ENCODE data around the gene KLHDC10. TPM values are rescaled to one million over a fixed set of nuclear protein-coding genes. Genes with fewer than 3 reads are reported as not detected.
"Not testable (repeated sequence)": the region's sequence is repeated elsewhere in the genome, so short reads cannot be mapped to it uniquely, and the experiment has no call there.

The KLHDC10 gene
- polyA plus RNA-seq, 2 of the 4 experiments (the other 2 are of a cell fraction), result 25.7 to 35.0 TPM

DNA sequence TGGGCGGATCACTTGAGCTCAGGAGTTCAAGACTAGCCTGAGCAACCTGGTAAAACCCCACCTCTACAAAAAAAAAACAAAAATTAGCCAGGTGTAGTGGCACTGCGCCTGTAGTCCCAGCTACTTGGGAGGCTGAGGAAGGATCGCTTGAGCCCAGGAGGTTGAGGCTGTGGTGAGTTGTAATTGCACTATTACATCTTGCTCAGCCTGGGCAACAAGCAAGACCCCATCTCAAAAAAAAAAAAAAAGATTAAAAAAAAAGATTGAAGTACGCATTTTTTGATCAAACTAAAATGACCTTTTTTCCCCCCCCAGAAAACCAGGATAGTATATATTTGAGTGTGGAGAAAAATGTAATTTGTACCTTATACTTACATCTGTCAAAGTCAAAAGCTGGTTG is 29.8 kb upstream of the KLHDC10 start:
- Histone ChIP-seq H3K4me1 (no peaks in the 10 kb centered on the region), H3K9me3 (no peaks in the 10 kb centered on the region), H3K4me3 (no peak overlapping the region), H3K27ac (no peak overlapping the region), H3K4me2 (no peak overlapping the region)
- no peak for DNase-seq (ENCODE audit: low read depth in 1 of 2, low spot score in 1 of 2)
- ATAC-seq, result no peak
- POLR2A ChIA-PET, result interaction anchor here (0.9 kb wide), 1 partner anchor 9 kb away, joined by 12 read pairs; no protein-coding TSS in a partner anchor
- WGBS (ENCODE audit: missing lambda C conversion rate), result 96% methylated on average over 4 of the region's 4 CpGs
- FAIRE-seq, result no peak
- no peak for TF ChIP-seq KDM1A (IDR thresholded peaks at IDR 0.05; ENCODE audit: low read depth)
- TF ChIP-seq ESRRA (IDR thresholded peaks at IDR 0.05; ENCODE audit: borderline replicate concordance, low read length), result no peak
- TF ChIP-seq, protein P1, sequence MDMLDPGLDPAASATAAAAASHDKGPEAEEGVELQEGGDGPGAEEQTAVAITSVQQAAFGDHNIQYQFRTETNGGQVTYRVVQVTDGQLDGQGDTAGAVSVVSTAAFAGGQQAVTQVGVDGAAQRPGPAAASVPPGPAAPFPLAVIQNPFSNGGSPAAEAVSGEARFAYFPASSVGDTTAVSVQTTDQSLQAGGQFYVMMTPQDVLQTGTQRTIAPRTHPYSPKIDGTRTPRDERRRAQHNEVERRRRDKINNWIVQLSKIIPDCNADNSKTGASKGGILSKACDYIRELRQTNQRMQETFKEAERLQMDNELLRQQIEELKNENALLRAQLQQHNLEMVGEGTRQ (IDR thresholded peaks at IDR 0.05), result no peak
- TF ChIP-seq POLR2A (IDR thresholded peaks at IDR 0.05; ENCODE audit: low read length), result no peak
- TF ChIP-seq JUNB (IDR thresholded peaks at IDR 0.05), result no peak
- TF ChIP-seq RARB (CRISPR knock-in tag; IDR thresholded peaks at IDR 0.05), result no peak
- no peak for TF ChIP-seq CEBPB (IDR thresholded peaks at IDR 0.05)
- no peak for TF ChIP-seq MAX (IDR thresholded peaks at IDR 0.05)
- TF ChIP-seq PHF8 (IDR thresholded peaks at IDR 0.05; ENCODE audit: borderline replicate concordance, low read depth), result no peak
- no peak for TF ChIP-seq HOXA7 (CRISPR knock-in tag; IDR thresholded peaks at IDR 0.05)
- no peak for TF ChIP-seq GATA3 (IDR thresholded peaks at IDR 0.05; ENCODE audit: borderline replicate concordance)
- CTCF ChIA-PET, result interaction anchor here (1.0 to 1.2 kb wide), 2 partner anchors 8 to 792 kb away, joined by 3 read pairs; no protein-coding TSS in a partner anchor

DNA sequence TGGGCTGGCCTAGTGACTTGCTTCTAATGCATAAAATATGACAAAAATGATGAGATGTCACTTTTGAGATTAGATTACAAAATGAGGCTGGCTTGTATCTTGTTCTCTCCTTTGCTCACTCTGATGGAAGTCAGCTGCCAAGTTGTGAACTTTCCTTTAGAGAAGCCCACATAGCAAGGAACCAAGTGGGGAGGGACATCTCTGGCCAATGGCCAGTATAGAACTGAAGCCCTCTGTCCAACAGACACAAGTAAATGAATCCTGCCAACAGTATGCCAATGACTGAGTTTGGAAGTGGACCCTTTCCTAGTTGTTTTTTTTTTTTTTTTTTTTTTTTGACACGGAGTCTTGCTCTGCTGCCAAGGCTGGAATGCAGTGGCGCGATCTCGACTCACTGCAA is 22.5 kb upstream of the KLHDC10 start:
- Histone ChIP-seq H3K9me3 (no peaks in the 10 kb centered on the region), H3K4me3 (no peak overlapping the region), H3K27ac (no peak overlapping the region), H3K4me1 (peaks cover 11% of the 10 kb centered on the region), H3K4me2 (no peak overlapping the region)
- FAIRE-seq, result no peak
- no peak for ATAC-seq
- ChIA-PET POLR2A (no interaction called here), CTCF (interaction anchor here (0.6 kb wide), 1 partner anchor 865 kb away, joined by 3 read pairs; no protein-coding TSS in a partner anchor)
- no peak for DNase-seq (ENCODE audit: low read depth in 1 of 2, low spot score in 1 of 2)
- 80% methylated on average over 4 of the region's 4 CpGs for WGBS (ENCODE audit: missing lambda C conversion rate)
- TF ChIP-seq, protein P2, sequence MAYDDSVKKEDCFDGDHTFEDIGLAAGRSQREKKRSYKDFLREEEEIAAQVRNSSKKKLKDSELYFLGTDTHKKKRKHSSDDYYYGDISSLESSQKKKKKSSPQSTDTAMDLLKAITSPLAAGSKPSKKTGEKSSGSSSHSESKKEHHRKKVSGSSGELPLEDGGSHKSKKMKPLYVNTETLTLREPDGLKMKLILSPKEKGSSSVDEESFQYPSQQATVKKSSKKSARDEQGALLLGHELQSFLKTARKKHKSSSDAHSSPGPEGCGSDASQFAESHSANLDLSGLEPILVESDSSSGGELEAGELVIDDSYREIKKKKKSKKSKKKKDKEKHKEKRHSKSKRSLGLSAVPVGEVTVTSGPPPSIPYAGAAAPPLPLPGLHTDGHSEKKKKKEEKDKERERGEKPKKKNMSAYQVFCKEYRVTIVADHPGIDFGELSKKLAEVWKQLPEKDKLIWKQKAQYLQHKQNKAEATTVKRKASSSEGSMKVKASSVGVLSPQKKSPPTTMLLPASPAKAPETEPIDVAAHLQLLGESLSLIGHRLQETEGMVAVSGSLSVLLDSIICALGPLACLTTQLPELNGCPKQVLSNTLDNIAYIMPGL (CRISPR knock-in tag; IDR thresholded peaks at IDR 0.05; ENCODE audit: borderline replicate concordance), result no peak
- no peak for TF ChIP-seq SMC3 (IDR thresholded peaks at IDR 0.05)
- TF ChIP-seq MAZ (IDR thresholded peaks at IDR 0.05; ENCODE audit: borderline replicate concordance, low read depth, low read length), result no peak
- TF ChIP-seq, protein P3, sequence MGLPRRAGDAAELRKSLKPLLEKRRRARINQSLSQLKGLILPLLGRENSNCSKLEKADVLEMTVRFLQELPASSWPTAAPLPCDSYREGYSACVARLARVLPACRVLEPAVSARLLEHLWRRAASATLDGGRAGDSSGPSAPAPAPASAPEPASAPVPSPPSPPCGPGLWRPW (IDR thresholded peaks at IDR 0.05), result no peak
- TF ChIP-seq CBX8 (IDR thresholded peaks at IDR 0.05), result no peak
- TF ChIP-seq FOSB (CRISPR knock-in tag; IDR thresholded peaks at IDR 0.05), result no peak

GRCh38 chr7:130048906-130049305 is 21.4 kb upstream of the KLHDC10 start:
- ChIA-PET CTCF (interaction anchor here (0.6 to 0.7 kb wide), 3 partner anchors 9 to 931 kb away, joined by 3 to 5 read pairs (median 4); no protein-coding TSS in a partner anchor), POLR2A (no interaction called here)
- peaks cover 11% of the 10 kb centered on the region for H3K4me1 ChIP-seq
- TF ChIP-seq HOXB5 (CRISPR knock-in tag; IDR thresholded peaks at IDR 0.05), result no peak
- TF ChIP-seq EHF (CRISPR knock-in tag; IDR thresholded peaks at IDR 0.05), result no peak
- TF ChIP-seq GATA3 (IDR thresholded peaks at IDR 0.05; ENCODE audit: borderline replicate concordance), result no peak
- no peak for TF ChIP-seq PHF8 (IDR thresholded peaks at IDR 0.05; ENCODE audit: borderline replicate concordance, low read depth)
- TF ChIP-seq ZNF302 (CRISPR knock-in tag; IDR thresholded peaks at IDR 0.05), result no peak
- no peak overlapping the region for H3K4me3 ChIP-seq
- 92% methylated on average over 4 of the region's 4 CpGs for WGBS (ENCODE audit: missing lambda C conversion rate)
- no peak overlapping the region for H3K27ac ChIP-seq
- DNase-seq (ENCODE audit: low read depth in 1 of 2, low spot score in 1 of 2), result no peak
- ATAC-seq, result no peak
- no peak for FAIRE-seq
- H3K4me2 ChIP-seq, result no peak overlapping the region
- H3K9me3 ChIP-seq, result no peaks in the 10 kb centered on the region

GRCh38 chr7:130052250-130052649 is 18.1 kb upstream of the KLHDC10 start:
- H3K27ac ChIP-seq; FAIRE-seq; H3K9me3 ChIP-seq; H3K4me2 ChIP-seq; DNase-seq (ENCODE audit: low read depth in 1 of 2, low spot score in 1 of 2); ATAC-seq; POLR2A ChIA-PET; H3K4me3 ChIP-seq: not testable (repeated sequence)
- CTCF ChIA-PET, result interaction anchor here (1.2 kb wide), 1 partner anchor 11 kb away, joined by 10 read pairs; no protein-coding TSS in a partner anchor
- 96% methylated on average over 15 of the region's 15 CpGs for WGBS (ENCODE audit: missing lambda C conversion rate)
- H3K4me1 ChIP-seq, result peaks cover 11% of the 10 kb centered on the region

DNA sequence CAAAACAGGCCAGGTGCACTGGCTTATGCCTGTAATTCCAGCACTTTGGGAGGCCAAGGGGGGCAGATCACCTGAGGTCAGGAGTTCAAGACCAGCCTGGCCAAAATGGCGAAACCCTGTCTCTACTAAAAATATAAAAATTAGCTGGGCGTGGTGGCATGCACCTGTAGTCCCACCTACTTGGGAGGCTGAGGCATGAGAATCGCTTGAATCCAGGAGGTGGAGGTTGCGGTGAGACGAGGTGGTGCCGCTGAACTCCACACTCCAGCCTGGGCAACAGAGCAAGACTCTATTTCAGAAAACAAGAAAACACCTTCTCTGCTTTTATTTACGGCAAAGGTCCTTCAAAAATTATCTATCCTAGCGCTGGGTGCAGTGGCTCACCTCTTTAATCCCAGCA is 15.1 kb upstream of the KLHDC10 start:
- H3K4me3 ChIP-seq; POLR2A ChIA-PET; FAIRE-seq; H3K4me2 ChIP-seq; ATAC-seq; H3K27ac ChIP-seq; DNase-seq (ENCODE audit: low read depth in 1 of 2, low spot score in 1 of 2); H3K9me3 ChIP-seq; H3K4me1 ChIP-seq: not testable (repeated sequence)
- CTCF ChIA-PET, result interaction anchor here (0.7 kb wide), 1 partner anchor 898 kb away, joined by 3 read pairs; no protein-coding TSS in a partner anchor
- WGBS (ENCODE audit: missing lambda C conversion rate), result 91% methylated on average over 8 of the region's 8 CpGs

All from A549 (cell line).